8988T (cell line): Measurements from ENCODE around the gene MRPL49.
"Not testable (repeated sequence)": the region's sequence is repeated elsewhere in the genome, so short reads cannot be mapped to it uniquely, and the experiment has no call there.

Source experiments
- DNase-seq: peaks from one replicate; pipeline ENCODE4 v3.0.0; 2011

MRPL49 gene

GRCh38 chr11:65172600-65172999, 50.5 kb downstream of the MRPL49 start:
- DNase-seq, result no peak

- not testable (repeated sequence) for DNase-seq
Measured at GRCh38 chr11:65174571-65175010, 52.5 kb downstream of the MRPL49 start.
